T-cell (primary cell): ENCODE results near the gene DHCR7. TPM values are rescaled to one million over a fixed set of nuclear protein-coding genes. Genes with fewer than 3 reads are reported as not detected.
A peak's percentile ranks its signal among the peaks of the same experiment; 100 is the strongest.

ENCODE experiments used
- ATAC-seq, 4 experiments: fragments of 200-7000 bp in 3 of 4; fragments of 150-1000 bp in 1 of 4; cut with Tn5 transposase; replicated peaks in 1 of 4; 1 replicate in 3 of 4; 2 replicates in 1 of 4; pipeline ENCODE4 v1.10.0; 2021; ENCODE audit warnings: moderate library complexity in 3 of 4, mild to moderate bottlenecking in 2 of 4, moderate number of reproducible peaks in 1 of 4
- CTCF ChIA-PET, 2 donors: fragments of 300-600 bp; sonication (Branson Sonifier 250); formaldehyde crosslinking; loops; one replicate each; lab custom pipeline; 2022; ENCODE audit warnings: antibody characterized with exemption in 2 of 2; lab: Charles Lee
- POLR2A ChIA-PET, 2 donors: fragments of 300-600 bp; sonication (Branson Sonifier 250); formaldehyde crosslinking; loops; one replicate each; lab custom pipeline; 2022; ENCODE audit warnings: antibody characterized with exemption in 2 of 2; lab: Charles Lee
- DNase-seq, 35 experiments: peaks; one replicate each; pipeline versions ENCODE4 v3.0.0 to v3.0.0-alpha.2; 2013 to 2023
- H3K27ac ChIP-seq: one replicate; pipeline ENCODE4 v1.5.1; 2013; ENCODE audit warnings: low read length
- H3K27me3 ChIP-seq, 2 experiments: replicated peaks in 1 of 2; 1 replicate in 1 of 2; 2 replicates in 1 of 2; pipeline versions ENCODE4 v1.6.1 to v1.7.0; 2013; ENCODE audit warnings: low read length in 1 of 2, mixed read lengths in 1 of 2; ENCODE audit not compliant: control insufficient read depth in 2 of 2, insufficient read depth in 2 of 2; ENCODE audit errors: extremely low read depth in 1 of 2
- H3K36me3 ChIP-seq, 2 donors: 1 replicate in 1 of 2; 2 replicates in 1 of 2; pipeline versions ENCODE4 v1.6.1 to v1.7.0; 2013; ENCODE audit warnings: low read length in 1 of 2; ENCODE audit not compliant: control insufficient read depth in 2 of 2, insufficient read depth in 1 of 2; ENCODE audit errors: extremely low read depth in 1 of 2
- H3K4me1 ChIP-seq, 2 experiments: 1 replicate in 1 of 2; 2 replicates in 1 of 2; pipeline versions ENCODE4 v1.6.1 to v1.7.0; 2013; ENCODE audit warnings: low read length in 2 of 2, mixed read lengths in 1 of 2; ENCODE audit not compliant: insufficient read depth in 2 of 2, control insufficient read depth in 1 of 2; ENCODE audit errors: extremely low read depth in 1 of 2
- H3K4me3 ChIP-seq, 2 donors: 1 replicate in 1 of 2; 2 replicates in 1 of 2; pipeline versions ENCODE4 v1.5.1 to v1.7.0; 2013; ENCODE audit warnings: mild to moderate bottlenecking in 2 of 2, low read length in 1 of 2, moderate library complexity in 1 of 2; ENCODE audit not compliant: control insufficient read depth in 1 of 2; ENCODE audit errors: extremely low read depth in 1 of 2
- H3K9me3 ChIP-seq: 2 replicates; pipeline ENCODE4 v1.7.0; 2013
- H3K27ac Mint-ChIP-seq, 2 donors: one replicate each; pipeline ENCODE4 v1.8.0; 2020 to 2021; ENCODE audit warnings: mild to moderate bottlenecking in 2 of 2, mixed read lengths in 2 of 2
- H3K27me3 Mint-ChIP-seq, 2 donors: one replicate each; pipeline ENCODE4 v1.8.0; 2021 to 2022; ENCODE audit warnings: mixed read lengths in 2 of 2
- H3K36me3 Mint-ChIP-seq: one replicate; pipeline ENCODE4 v1.8.0; 2021; ENCODE audit warnings: mixed read lengths
- H3K4me1 Mint-ChIP-seq, 3 donors: one replicate each; pipeline ENCODE4 v1.8.0; 2020 to 2022; ENCODE audit warnings: mixed read lengths in 3 of 3, mild to moderate bottlenecking in 1 of 3
- H3K4me3 Mint-ChIP-seq, 3 donors: one replicate each; pipeline ENCODE4 v1.8.0; 2020 to 2022; ENCODE audit warnings: mild to moderate bottlenecking in 3 of 3, mixed read lengths in 3 of 3, moderate library complexity in 3 of 3
- H3K9me3 Mint-ChIP-seq, 3 donors: one replicate each; pipeline ENCODE4 v1.8.0; 2020 to 2022; ENCODE audit warnings: mixed read lengths in 3 of 3
- WGBS: methylation state at CpG from one replicate; pipeline ENCODE4 v1.1.5; 2013; ENCODE audit warnings: missing lambda C conversion rate; ENCODE audit not compliant: insufficient coverage; 5-methylcytosine and 5-hydroxymethylcytosine counted together
- total RNA-seq, 35 experiments: library from RNA in 6 of 35; stranded (reverse) in 6 of 35; fragments of 120-200 nt in 1 of 35; gene quantifications; one replicate each; pipeline versions ENCODE4 v1.2.1 to v1.2.4 and lab custom pipeline; 2013 to 2026

Gene DHCR7
- total RNA-seq, 5 donors from 2014 or later (not counting 1 experiment from before 2014, with no cell fraction given): 17.8 to 22.6 (median 21.1) TPM

DNA sequence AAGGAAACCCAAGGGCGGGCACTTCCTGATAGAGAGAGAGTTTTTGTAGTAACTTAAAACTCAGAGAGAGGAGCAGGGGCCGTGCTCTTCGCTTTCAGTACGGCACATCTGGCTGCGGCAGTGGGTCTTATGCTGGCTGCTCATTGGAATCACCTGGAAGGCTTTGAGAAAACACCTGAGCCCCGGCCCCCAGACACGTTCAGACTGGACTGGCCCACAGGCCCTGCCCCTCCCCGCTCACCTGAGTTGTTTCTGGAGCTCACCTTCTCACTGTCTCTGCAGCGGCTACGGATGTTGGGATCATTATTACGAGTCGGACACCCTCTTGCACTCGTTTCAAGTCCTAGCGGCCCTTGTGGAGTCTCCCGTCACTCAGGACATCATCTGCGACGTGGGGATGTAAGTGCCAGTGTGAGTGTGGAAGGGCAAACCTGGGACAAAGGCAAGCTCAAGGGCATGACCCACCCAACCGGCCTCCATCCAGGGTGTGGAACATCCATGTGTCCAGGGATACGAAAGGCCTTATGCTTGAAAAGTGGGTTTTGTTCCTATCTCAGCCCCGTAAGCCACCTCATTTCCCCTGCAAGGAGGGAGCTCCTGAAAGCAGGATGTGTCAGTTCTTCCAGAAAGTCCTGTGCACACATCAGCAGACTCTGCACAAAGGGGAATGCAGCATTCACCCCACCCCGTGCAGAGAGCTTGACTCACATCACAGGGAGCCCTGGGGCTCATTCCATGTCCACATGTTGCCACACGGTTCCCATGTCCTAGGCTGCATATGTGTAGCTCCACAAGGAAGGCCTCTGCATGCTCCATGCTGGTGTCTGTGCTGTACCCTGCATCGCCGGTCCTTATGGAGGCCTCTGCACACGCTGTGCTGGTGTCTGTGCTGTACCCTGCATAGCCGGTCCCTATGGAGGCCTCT, 10.2 kb upstream of the DHCR7 start:
- ATAC-seq (no peak), DNase-seq (no peak)
- Mint-ChIP-seq H3K36me3 (peaks cover 65% of the 10 kb centered on the region), H3K4me3 (no peak overlapping the region), H3K4me1 (peaks cover 27 to 44% (median 32%) of the 10 kb centered on the region in 3 donors), H3K27ac (no peak overlapping the region), H3K9me3 (no peaks in the 10 kb centered on the region), H3K27me3 (no peaks in the 10 kb centered on the region)
- Histone ChIP-seq H3K4me1 (peaks cover 6 to 18% of the 10 kb centered on the region in 2 experiments), H3K27ac (no peak overlapping the region), H3K9me3 (no peaks in the 10 kb centered on the region), H3K4me3 (no peak overlapping the region), H3K36me3 (peaks cover 13 to 75% of the 10 kb centered on the region in 2 donors), H3K27me3 (no peaks in the 10 kb centered on the region)
- POLR2A ChIA-PET: no interaction called here
- WGBS: 95% methylated on average over 24 of the region's 26 CpGs
- CTCF ChIA-PET: no interaction called here

DNA sequence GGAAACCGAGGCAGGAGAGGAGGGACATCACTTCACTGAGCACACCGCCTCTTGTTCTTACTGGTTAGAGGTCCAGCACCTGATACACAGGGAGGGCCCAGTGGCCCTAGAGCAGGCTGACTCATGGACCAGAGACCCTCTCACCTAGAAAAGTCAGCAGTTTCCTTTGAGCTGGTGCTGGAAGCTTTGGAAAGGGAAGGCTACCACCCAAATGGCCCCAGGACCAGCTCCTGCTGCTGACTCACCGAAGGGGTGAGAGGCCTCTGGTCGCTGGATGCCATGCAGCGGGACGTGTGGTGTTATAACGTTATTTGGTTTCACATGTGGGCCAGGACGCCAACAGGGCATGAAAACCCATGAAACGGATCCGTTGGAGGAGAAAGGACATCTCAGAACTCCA, 8.6 kb upstream of the DHCR7 start:
- ChIA-PET POLR2A (no interaction called here), CTCF (no interaction called here)
- Mint-ChIP-seq H3K36me3 (peaks cover 53% of the 10 kb centered on the region), H3K27me3 (no peaks in the 10 kb centered on the region), H3K9me3 (no peaks in the 10 kb centered on the region), H3K27ac (no peak overlapping the region), H3K4me3 (no peak overlapping the region), H3K4me1 (peaks cover 33 to 52% (median 42%) of the 10 kb centered on the region in 3 donors)
- no peaks in the 10 kb centered on the region for H3K27me3 ChIP-seq
- no peaks in the 10 kb centered on the region for H3K9me3 ChIP-seq
- H3K27ac ChIP-seq: no peak overlapping the region
- DNase-seq (no peak), ATAC-seq (no peak)
- 100% methylated on average over 5 of the region's 10 CpGs for WGBS
- H3K4me3 ChIP-seq: no peak overlapping the region
- H3K4me1 ChIP-seq: peaks cover 9 to 32% of the 10 kb centered on the region in 2 experiments
- peaks cover 13 to 60% of the 10 kb centered on the region in 2 donors for H3K36me3 ChIP-seq

DNA sequence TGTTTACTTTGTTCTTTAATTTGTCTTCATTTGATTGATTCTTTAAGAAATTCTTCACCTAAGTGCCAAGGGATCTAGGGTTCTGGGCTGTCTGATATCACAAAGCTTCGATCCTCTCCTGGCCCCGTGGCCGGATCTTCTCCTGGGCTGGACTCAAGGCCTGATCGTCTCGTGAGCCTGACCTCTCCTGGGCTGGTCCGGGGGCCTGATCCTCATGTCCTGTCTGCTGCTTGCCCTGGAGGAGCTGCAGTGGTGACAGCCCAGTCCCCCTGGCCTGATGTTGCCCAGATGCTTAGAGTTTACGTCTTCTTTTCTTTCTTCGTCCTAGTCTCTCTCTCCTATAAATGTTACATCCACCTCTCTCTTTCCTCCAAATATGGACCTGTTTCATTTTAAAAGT, 8.1 kb upstream of the DHCR7 start:
- Histone ChIP-seq H3K27ac (no peak overlapping the region), H3K9me3 (no peaks in the 10 kb centered on the region), H3K4me3 (no peak overlapping the region), H3K36me3 (peaks cover 13 to 57% of the 10 kb centered on the region in 2 donors), H3K27me3 (no peaks in the 10 kb centered on the region), H3K4me1 (peaks cover 13 to 37% of the 10 kb centered on the region in 2 experiments)
- DNase-seq: no peak
- ChIA-PET CTCF (no interaction called here), POLR2A (no interaction called here)
- ATAC-seq: no peak
- no peaks in the 10 kb centered on the region for H3K9me3 Mint-ChIP-seq
- H3K27ac Mint-ChIP-seq: no peak overlapping the region
- H3K4me1 Mint-ChIP-seq: peaks cover 38 to 58% (median 47%) of the 10 kb centered on the region in 3 donors
- 96% methylated on average over 5 of the region's 8 CpGs for WGBS
- no peaks in the 10 kb centered on the region for H3K27me3 Mint-ChIP-seq
- H3K4me3 Mint-ChIP-seq: no peak overlapping the region
- H3K36me3 Mint-ChIP-seq: peaks cover 49% of the 10 kb centered on the region

GRCh38 chr11:71454470-71455113, 6.4 kb upstream of the DHCR7 start:
- H3K27me3 ChIP-seq: no peaks in the 10 kb centered on the region
- WGBS: 51% methylated on average over 3 of the region's 7 CpGs
- no peaks in the 10 kb centered on the region for H3K9me3 Mint-ChIP-seq
- H3K4me1 ChIP-seq: peaks cover 17 to 42% of the 10 kb centered on the region in 2 experiments
- H3K4me1 Mint-ChIP-seq: peaks cover 53 to 67% (median 60%) of the 10 kb centered on the region in 3 donors
- no peak overlapping the region for H3K4me3 ChIP-seq
- peak overlapping the region; percentile 86 to 92 (median 88) for H3K4me3 Mint-ChIP-seq
- peak overlapping the region; percentile 41 to 47 for H3K27ac Mint-ChIP-seq
- H3K27me3 Mint-ChIP-seq: no peaks in the 10 kb centered on the region
- DNase-seq: peak in 30 of 35 experiments; percentile 12 to 65 (median 38)
- no peak for ATAC-seq
- H3K27ac ChIP-seq: no peak overlapping the region
- no peaks in the 10 kb centered on the region for H3K9me3 ChIP-seq
- peaks cover 33% of the 10 kb centered on the region for H3K36me3 Mint-ChIP-seq
- ChIA-PET CTCF (interaction anchor here in 1 of 2 donors (0.6 kb wide), 1 partner anchor 170 kb away, joined by 6 read pairs; no protein-coding TSS in a partner anchor), POLR2A (no interaction called here)
- peaks cover 11 to 47% of the 10 kb centered on the region in 2 donors for H3K36me3 ChIP-seq

- Mint-ChIP-seq H3K4me1 (peaks cover 58 to 72% (median 66%) of the 10 kb centered on the region in 3 donors), H3K4me3 (peak overlapping the region; percentile 86 to 92 (median 88)), H3K27ac (peak overlapping the region; percentile 15 to 44), H3K27me3 (no peaks in the 10 kb centered on the region), H3K9me3 (no peaks in the 10 kb centered on the region), H3K36me3 (peaks cover 29% of the 10 kb centered on the region)
- POLR2A ChIA-PET: no interaction called here
- DNase-seq: peak in 1 of 35 experiments; percentile 11
- peak overlapping the region; percentile 97 for H3K4me3 ChIP-seq
- no peaks in the 10 kb centered on the region for H3K27me3 ChIP-seq
- H3K27ac ChIP-seq: no peak overlapping the region
- WGBS: 71% methylated on average over 3 of the region's 7 CpGs
- peaks cover 6 to 40% of the 10 kb centered on the region in 2 donors for H3K36me3 ChIP-seq
- H3K4me1 ChIP-seq: peaks cover 22 to 49% of the 10 kb centered on the region in 2 experiments
- CTCF ChIA-PET: no interaction called here
- no peak for ATAC-seq
- no peaks in the 10 kb centered on the region for H3K9me3 ChIP-seq
Measured at GRCh38 chr11:71453918-71454304, 5.7 kb upstream of the DHCR7 start.
